Fibroblast of villous mesenchyme (primary cell): ENCODE data around the gene GCG. TPM values are rescaled to one million over a fixed set of nuclear protein-coding genes. Genes with fewer than 3 reads are reported as not detected.

ENCODE experiments used
- DNase-seq: peaks from one replicate; pipeline ENCODE4 v3.0.0-alpha.2; 2010; ENCODE audit warnings: low read depth
- H3K4me3 ChIP-seq: 2 replicates; pipeline ENCODE4 v1.5.1; 2011; ENCODE audit warnings: low read depth, mild to moderate bottlenecking, low read length
- total RNA-seq: library from RNA; depleted of rRNA; stranded (reverse); fragments of >200 nt; gene quantifications from 2 replicates; pipeline ENCODE4 v1.2.3, GENCODE V29; 2012
- TF ChIP-seq, protein P1 (sequence below): IDR thresholded peaks from 2 replicates; pipeline ENCODE4 v1.5.1; 2012; ENCODE audit warnings: low read depth, mild to moderate bottlenecking, low read length; ENCODE audit not compliant: insufficient read depth

Gene GCG
- total RNA-seq, 1 donor = not detected

GRCh38 chr2:162127422-162127821 lies 24.6 kb downstream of the GCG start:
- TF ChIP-seq, protein P1, sequence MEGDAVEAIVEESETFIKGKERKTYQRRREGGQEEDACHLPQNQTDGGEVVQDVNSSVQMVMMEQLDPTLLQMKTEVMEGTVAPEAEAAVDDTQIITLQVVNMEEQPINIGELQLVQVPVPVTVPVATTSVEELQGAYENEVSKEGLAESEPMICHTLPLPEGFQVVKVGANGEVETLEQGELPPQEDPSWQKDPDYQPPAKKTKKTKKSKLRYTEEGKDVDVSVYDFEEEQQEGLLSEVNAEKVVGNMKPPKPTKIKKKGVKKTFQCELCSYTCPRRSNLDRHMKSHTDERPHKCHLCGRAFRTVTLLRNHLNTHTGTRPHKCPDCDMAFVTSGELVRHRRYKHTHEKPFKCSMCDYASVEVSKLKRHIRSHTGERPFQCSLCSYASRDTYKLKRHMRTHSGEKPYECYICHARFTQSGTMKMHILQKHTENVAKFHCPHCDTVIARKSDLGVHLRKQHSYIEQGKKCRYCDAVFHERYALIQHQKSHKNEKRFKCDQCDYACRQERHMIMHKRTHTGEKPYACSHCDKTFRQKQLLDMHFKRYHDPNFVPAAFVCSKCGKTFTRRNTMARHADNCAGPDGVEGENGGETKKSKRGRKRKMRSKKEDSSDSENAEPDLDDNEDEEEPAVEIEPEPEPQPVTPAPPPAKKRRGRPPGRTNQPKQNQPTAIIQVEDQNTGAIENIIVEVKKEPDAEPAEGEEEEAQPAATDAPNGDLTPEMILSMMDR = no peak
- no peak overlapping the region for H3K4me3 ChIP-seq
- DNase-seq = peak; percentile 49

DNA sequence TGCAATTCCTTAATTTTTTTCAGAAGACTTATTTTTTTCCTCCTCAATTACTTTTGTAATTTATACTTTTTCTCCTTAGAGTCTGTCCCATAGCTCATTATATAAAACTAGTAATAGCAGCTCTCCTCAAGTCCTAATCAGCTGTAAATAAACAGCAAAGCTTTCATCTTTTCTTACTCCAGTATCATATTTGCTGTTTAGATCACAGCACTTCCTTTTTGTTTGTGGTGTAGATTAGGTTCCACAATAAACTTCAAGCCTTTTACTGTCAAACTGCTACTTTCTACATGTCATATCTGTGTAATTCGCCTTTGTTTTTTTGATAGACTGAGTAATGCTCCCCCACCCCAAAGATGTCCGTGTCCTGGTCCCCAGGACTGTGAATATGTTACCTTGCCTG lies 25.5 kb downstream of the GCG start:
- TF ChIP-seq, protein P1 = no peak
- DNase-seq = no peak
- H3K4me3 ChIP-seq = no peak overlapping the region

DNA sequence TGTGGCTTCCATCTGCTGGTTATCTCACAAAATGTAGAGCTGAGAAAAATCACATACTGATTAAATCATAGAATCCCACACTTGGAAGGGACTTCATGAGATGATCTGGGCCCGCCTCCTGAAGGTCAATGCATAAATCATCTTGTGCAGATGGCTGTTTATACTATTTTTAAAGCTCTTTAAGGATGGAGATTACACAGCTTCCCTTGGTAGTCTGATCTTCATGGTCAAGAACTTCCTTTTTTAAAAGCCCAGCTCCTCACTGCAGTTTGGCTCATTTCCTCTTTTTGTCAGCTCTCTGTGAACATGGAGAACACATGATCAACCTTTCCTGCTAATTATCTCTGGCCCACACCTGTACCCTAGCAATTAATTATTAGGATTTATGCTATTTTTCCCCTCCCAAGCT lies 25.9 kb downstream of the GCG start:
- no peak overlapping the region for H3K4me3 ChIP-seq
- peak; percentile 77 for DNase-seq
- TF ChIP-seq, protein P1 = no peak

DNA sequence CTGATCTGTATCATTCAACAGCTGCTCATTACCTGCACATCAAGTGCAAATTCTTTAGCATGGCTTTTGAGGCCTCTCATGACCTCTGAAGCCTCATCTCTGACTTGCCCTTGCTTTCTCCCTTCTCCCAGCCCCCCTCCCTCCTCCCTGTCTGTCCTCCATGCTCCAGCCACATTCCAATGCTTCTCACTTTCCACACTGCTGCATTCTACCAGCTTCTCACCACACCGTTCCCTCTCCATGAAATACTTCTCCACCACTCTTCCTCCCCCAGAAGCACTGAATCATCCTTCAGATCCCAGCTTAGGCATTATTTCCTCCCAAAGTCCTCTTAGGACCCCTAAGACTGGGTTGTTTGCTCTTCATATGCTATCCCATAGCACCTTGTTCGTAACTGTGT lies 26.9 kb downstream of the GCG start:
- peak; percentile 41 for DNase-seq
- no peak overlapping the region for H3K4me3 ChIP-seq
- TF ChIP-seq, protein P1 = no peak

GRCh38 chr2:162123806-162124758 lies 28.0 kb downstream of the GCG start:
- DNase-seq = peak; percentile 78
- TF ChIP-seq, protein P1 = peak; percentile 59
- no peak overlapping the region for H3K4me3 ChIP-seq

DNA sequence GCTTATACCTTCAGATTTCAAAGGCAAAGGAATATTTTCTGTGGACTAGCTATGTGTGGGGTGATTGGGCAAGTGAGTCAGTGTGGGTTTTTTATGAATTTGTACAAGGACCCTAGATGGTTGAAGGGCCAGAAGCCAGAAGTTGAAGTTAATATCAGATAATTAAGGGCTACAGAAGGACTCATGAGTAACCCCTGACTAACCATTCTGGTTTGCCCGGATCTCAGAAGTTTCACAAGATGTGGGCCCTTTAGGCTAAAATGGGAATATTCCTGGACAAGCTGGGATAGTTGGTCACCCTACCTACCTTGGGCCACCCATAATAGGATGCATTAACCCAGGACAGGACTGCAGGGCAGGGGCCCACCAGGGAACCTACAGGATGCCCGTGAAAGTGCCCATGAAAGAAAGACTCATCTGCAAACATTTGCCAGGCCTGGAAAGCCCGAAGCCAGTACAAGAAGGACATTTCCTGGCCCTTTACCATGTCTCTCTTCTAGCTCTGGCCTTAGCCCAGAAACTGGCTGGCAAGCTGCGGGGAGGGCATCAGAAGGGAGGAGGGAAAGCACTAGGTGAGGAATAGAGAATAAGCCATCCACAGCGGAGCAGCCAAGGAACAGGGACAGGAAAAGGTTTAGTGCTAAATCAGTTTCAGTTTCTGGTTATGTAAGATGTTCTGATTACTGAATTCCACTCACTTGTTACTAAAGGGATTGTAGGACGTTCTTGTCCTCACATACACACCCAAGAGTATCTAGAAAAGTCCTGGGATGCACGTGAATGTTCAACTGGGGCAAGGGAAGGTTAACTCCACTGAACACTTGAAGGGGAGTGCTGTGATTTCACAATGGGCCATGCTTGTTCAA lies 33.6 kb downstream of the GCG start:
- TF ChIP-seq, protein P1 = no peak
- DNase-seq = peak; percentile 50
- H3K4me3 ChIP-seq = no peak overlapping the region
